Medulla oblongata (tissue), 1 donor: Measurements from ENCODE around the gene SPATS2L.

Experiments
- DNase-seq: peaks from one replicate; pipeline ENCODE4 v3.0.0-alpha.2; 2015; ENCODE audit errors: extremely low spot score

Gene SPATS2L

GRCh38 chr2:200443916-200444315, 137.4 kb downstream of the SPATS2L start:
- DNase-seq = no peak

- no peak for DNase-seq
Observed at GRCh38 chr2:200444530-200444929, 138.0 kb downstream of the SPATS2L start.

- DNase-seq = no peak
Observed at GRCh38 chr2:200445284-200445683, 138.8 kb downstream of the SPATS2L start.

- no peak for DNase-seq
Observed at GRCh38 chr2:200446612-200447011, 140.1 kb downstream of the SPATS2L start.

GRCh38 chr2:200447139-200447855, 140.8 kb downstream of the SPATS2L start:
- DNase-seq = no peak

GRCh38 chr2:200448455-200448854, 142.0 kb downstream of the SPATS2L start:
- no peak for DNase-seq

- no peak for DNase-seq
Observed at GRCh38 chr2:200449149-200449548, 142.7 kb downstream of the SPATS2L start.

GRCh38 chr2:200450288-200450687, 143.8 kb downstream of the SPATS2L start:
- DNase-seq = no peak

- DNase-seq = no peak
Observed at GRCh38 chr2:200451511-200451910, 145.0 kb downstream of the SPATS2L start.

- no peak for DNase-seq
Observed at GRCh38 chr2:200452377-200452776, 145.9 kb downstream of the SPATS2L start.

- no peak for DNase-seq
Observed at GRCh38 chr2:200453142-200453852, 146.8 kb downstream of the SPATS2L start.

- DNase-seq = no peak
Observed at GRCh38 chr2:200453853-200454534, 147.5 kb downstream of the SPATS2L start.

- DNase-seq = no peak
Observed at GRCh38 chr2:200454927-200455801, 148.7 kb downstream of the SPATS2L start.

- DNase-seq = peak; percentile 61
Observed at GRCh38 chr2:200455958-200456421, 149.5 kb downstream of the SPATS2L start.

GRCh38 chr2:200456567-200456966, 150.1 kb downstream of the SPATS2L start:
- peak; percentile 55 for DNase-seq

GRCh38 chr2:200459101-200459500, 152.6 kb downstream of the SPATS2L start:
- DNase-seq = no peak

GRCh38 chr2:200461846-200462710, 155.6 kb downstream of the SPATS2L start:
- no peak for DNase-seq

- DNase-seq = no peak
Observed at GRCh38 chr2:200463452-200463851, 157.0 kb downstream of the SPATS2L start.

- no peak for DNase-seq
Observed at GRCh38 chr2:200466425-200467418, 160.2 kb downstream of the SPATS2L start.
